Smooth muscle cell (in vitro differentiated cells): ENCODE measurements around the gene CHST12. TPM values are rescaled to one million over a fixed set of nuclear protein-coding genes. Genes with fewer than 3 reads are reported as not detected.

ENCODE experiments used
- DNase-seq: peaks from one replicate; lab custom pipeline; 2025; ENCODE audit not compliant: unreplicated experiment; lab: John Stamatoyannopoulos, UW
- H2AFZ ChIP-seq: fragments of 200-600 bp; sonication (generic); 2 replicates; pipeline ENCODE4 v1.6.0; 2016; ENCODE audit warnings: antibody characterized with exemption, low read depth, mild to moderate bottlenecking
- H3F3A ChIP-seq: fragments of 200-600 bp; sonication (generic); 2 replicates; pipeline ENCODE4 v1.6.0; 2017; ENCODE audit warnings: antibody characterized with exemption, low read depth
- H3K27ac ChIP-seq: fragments of 200-600 bp; sonication (generic); 2 replicates; pipeline ENCODE4 v1.5.1; 2016; ENCODE audit warnings: low read depth, mild to moderate bottlenecking
- H3K27me3 ChIP-seq: fragments of 200-600 bp; sonication (generic); 2 replicates; pipeline ENCODE4 v1.6.1; 2016; ENCODE audit warnings: low read depth, mild to moderate bottlenecking
- H3K36me3 ChIP-seq: fragments of 200-600 bp; sonication (generic); 2 replicates; pipeline ENCODE4 v1.5.1; 2016; ENCODE audit warnings: low read depth
- H3K4me1 ChIP-seq: fragments of 200-600 bp; sonication (generic); 2 replicates; pipeline ENCODE4 v1.5.1; 2016; ENCODE audit warnings: low read depth
- H3K4me2 ChIP-seq: fragments of 200-600 bp; sonication (generic); 2 replicates; pipeline ENCODE4 v1.6.0; 2016; ENCODE audit warnings: mild to moderate bottlenecking
- H3K4me3 ChIP-seq: fragments of 200-600 bp; sonication (generic); 2 replicates; pipeline ENCODE4 v1.5.1; 2016; ENCODE audit warnings: mild to moderate bottlenecking
- H3K79me2 ChIP-seq: fragments of 200-600 bp; sonication (generic); 2 replicates; pipeline ENCODE4 v1.6.0; 2016; ENCODE audit warnings: low read depth, mild to moderate bottlenecking
- H3K9ac ChIP-seq: fragments of 200-600 bp; sonication (generic); 2 replicates; pipeline ENCODE4 v1.6.0; 2016; ENCODE audit warnings: low read depth
- H3K9me3 ChIP-seq: fragments of 200-600 bp; sonication (generic); replicated peaks from 2 replicates; pipeline ENCODE4 v1.5.1; 2016; ENCODE audit warnings: low read depth
- H4K20me1 ChIP-seq: fragments of 200-600 bp; sonication (generic); 2 replicates; pipeline ENCODE4 v1.6.0; 2016; ENCODE audit warnings: low read depth
- WGBS: methylation state at CpG from one replicate; pipeline ENCODE4 v1.1.7; 2016; ENCODE audit warnings: low lambda C conversion rate; 5-methylcytosine and 5-hydroxymethylcytosine counted together
- polyA plus RNA-seq: library from polyadenylated mRNA; unstranded; fragments of >200 nt; fragmentation: Nextera tagmentation; extraction: Ambion mirVana; gene quantifications from 2 replicates; pipeline ENCODE4 v1.2.1, GENCODE V29; 2016
- total RNA-seq: library from RNA; depleted of rRNA; stranded (reverse); fragments of >200 nt; gene quantifications from 2 replicates; pipeline ENCODE4 v1.2.3, GENCODE V29; 2014
- TF ChIP-seq, protein P1 (sequence below): fragments of 200-600 bp; sonication (generic); IDR thresholded peaks from 2 replicates; pipeline ENCODE4 v1.5.1; 2017; ENCODE audit warnings: borderline replicate concordance, mild to moderate bottlenecking, antibody characterized with exemption; ENCODE audit not compliant: insufficient read depth, poor library complexity, severe bottlenecking

CHST12 gene
- total and polyA plus RNA-seq, 2 experiments from 2014 or later = 10.1 to 19.7 TPM

DNA sequence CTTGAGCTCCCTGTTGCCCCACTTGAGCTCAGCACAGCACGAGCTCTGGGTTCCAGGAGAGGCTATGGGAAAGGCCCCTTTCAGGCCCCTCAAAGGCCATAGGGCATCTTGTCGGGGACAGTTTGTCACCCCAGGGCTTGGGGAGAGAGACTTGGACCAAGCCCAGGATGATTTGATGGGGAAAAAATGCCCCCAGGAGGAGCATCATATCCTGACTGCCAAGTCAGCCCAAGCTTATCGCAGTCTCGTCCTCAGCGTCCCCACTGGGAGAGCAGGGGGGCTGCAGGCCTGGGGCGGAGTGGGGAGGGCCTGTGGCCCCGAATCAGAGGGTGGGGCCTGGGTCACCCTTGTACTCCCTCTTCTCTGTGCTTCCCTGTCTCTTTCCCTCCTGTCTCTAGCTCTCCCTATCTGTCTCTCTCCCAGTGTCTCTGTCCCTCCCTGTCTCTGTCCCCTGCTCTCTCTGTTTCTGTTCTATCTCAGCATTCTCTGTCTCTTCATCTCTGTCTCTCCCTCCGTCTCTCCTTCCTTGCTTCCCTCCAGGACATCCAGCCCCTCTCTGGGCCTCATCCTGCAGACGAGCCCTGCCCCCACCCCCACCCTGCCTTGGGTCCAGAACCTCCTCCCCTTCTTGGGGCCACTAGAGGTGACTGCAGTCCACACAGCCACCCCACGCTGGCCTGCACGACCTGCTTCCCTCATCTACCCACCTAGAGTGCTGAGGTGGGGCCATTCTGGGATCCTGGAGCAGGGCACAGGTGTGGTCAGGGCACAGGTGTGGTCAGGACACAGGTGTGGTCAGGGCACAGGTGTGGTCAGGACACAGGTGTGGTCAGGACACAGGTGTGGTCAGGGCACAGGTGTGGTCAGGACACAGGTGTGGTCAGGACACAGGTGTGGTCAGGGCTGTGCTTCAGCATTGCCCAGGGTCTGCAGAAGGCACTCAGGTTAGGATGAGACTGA, 90.1 kb downstream of the CHST12 start:
- Histone ChIP-seq H3K4me2 (peak overlapping the region; percentile 54), H3K9me3 (no peaks in the 10 kb centered on the region), H3K27me3 (no peaks in the 10 kb centered on the region), H3K4me1 (peaks cover 28% of the 10 kb centered on the region), H3F3A (no peaks in the 10 kb centered on the region), H3K9ac (no peak overlapping the region), H4K20me1 (no peaks in the 10 kb centered on the region), H2AFZ (no peak overlapping the region), H3K36me3 (no peaks in the 10 kb centered on the region), H3K79me2 (no peaks in the 10 kb centered on the region), H3K4me3 (no peak overlapping the region), H3K27ac (no peak overlapping the region)
- WGBS = 27% methylated on average over 9 of the region's 11 CpGs
- no peak for DNase-seq
- TF ChIP-seq, protein P1, sequence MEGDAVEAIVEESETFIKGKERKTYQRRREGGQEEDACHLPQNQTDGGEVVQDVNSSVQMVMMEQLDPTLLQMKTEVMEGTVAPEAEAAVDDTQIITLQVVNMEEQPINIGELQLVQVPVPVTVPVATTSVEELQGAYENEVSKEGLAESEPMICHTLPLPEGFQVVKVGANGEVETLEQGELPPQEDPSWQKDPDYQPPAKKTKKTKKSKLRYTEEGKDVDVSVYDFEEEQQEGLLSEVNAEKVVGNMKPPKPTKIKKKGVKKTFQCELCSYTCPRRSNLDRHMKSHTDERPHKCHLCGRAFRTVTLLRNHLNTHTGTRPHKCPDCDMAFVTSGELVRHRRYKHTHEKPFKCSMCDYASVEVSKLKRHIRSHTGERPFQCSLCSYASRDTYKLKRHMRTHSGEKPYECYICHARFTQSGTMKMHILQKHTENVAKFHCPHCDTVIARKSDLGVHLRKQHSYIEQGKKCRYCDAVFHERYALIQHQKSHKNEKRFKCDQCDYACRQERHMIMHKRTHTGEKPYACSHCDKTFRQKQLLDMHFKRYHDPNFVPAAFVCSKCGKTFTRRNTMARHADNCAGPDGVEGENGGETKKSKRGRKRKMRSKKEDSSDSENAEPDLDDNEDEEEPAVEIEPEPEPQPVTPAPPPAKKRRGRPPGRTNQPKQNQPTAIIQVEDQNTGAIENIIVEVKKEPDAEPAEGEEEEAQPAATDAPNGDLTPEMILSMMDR = no peak

DNA sequence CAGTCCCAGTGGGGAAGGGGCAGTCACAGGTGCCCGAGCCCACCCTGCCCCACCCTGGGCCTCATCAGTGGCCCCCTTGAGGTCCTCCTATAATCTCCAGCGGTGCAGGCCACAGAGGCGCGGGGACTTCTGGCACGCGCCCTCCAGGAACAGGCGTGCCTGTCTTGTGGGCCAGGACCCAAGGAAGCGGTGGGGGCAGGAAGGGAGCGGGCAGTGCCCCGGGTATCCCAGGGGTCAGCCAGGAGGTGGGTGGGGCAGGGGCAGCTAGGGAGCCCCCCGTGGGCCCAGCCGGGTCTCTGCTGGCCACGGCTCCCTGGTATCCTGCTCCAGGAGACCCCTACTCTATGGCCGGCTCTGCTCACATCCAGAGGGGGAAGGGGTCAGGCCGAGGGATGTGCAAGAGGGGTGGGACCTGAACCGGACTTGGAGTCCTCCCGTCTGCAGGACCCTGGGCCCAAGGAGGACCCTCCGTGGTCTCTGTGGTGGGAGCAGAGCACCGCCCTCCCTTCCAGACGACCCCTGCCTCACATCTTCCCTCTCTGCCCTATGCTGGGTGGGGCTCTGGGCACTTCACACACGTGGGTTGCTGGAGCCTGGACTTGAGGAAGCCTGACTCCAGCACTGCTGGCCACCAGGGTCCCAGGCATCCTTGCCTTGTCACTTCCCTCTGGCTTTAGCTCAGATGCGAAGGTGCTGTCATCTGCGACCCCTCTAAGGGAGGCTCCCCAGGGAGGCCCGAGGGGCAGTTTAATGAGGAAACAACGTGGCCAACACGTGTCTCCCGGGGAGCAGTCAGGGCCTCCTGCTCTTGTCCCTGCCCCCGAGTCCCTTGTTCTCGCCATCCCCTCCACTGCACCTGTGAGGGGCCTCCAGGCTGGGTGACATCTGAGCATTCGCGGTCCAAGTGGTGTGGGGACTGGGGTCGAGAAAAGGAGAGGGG, 91.0 kb downstream of the CHST12 start:
- no peak overlapping the region for H3K27ac ChIP-seq
- peaks cover 37% of the 10 kb centered on the region for H3K4me1 ChIP-seq
- TF ChIP-seq, protein P1 = no peak
- no peaks in the 10 kb centered on the region for H3K27me3 ChIP-seq
- DNase-seq = no peak
- H3K9me3 ChIP-seq = no peaks in the 10 kb centered on the region
- no peaks in the 10 kb centered on the region for H3F3A ChIP-seq
- H3K36me3 ChIP-seq = no peaks in the 10 kb centered on the region
- H3K4me2 ChIP-seq = no peak overlapping the region
- H4K20me1 ChIP-seq = no peaks in the 10 kb centered on the region
- no peaks in the 10 kb centered on the region for H3K79me2 ChIP-seq
- no peak overlapping the region for H3K9ac ChIP-seq
- no peak overlapping the region for H3K4me3 ChIP-seq
- 86% methylated on average over 18 of the region's 32 CpGs for WGBS
- H2AFZ ChIP-seq = no peak overlapping the region

DNA sequence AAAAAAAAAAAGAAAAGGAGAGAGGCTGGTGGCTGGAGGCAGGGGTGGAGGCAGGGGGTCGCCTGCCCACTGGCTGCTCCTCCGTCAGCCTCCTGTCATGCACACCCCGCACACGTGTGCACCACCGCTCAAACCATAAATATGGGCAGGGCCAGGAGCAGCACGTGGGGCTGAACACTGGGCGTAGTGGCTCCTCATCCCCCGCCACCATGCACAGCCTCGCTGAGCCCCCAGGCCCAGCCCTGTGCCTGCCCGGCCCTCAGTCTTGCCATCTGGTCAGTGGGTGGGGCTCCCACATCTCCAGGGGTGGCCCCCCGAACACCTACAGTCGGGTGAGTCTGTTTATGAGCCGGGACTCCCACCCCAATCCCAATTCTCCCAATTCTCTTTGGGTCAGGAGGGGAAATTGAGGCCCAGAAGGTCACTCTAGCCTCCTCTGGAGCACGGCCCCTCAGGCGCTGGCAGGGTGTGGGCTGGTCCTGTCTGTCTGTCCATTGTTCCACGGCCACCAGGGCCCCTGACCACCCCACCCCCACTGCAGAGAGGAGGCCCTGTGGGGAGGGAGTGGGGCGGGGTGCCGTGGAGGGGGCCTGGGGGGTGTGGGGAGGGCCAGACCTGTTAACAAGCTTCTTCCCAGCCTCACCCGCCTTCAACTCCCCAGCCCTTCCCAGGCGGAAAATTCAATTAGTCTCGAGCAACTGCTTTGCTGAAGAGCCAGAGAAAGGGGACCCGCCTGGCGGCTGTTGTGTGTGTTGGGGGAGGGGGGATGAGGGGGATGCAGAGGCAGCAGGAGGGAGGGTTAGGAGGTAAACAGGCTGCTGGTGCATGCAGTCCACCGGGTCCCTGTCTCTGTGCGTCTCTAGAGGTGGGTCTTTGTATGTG, 92.2 kb downstream of the CHST12 start:
- DNase-seq = no peak
- no peaks in the 10 kb centered on the region for H3K79me2 ChIP-seq
- 72% methylated on average over 22 of the region's 25 CpGs for whole genome bisulfite sequencing

More for the DNA sequence above, 92.2 kb downstream of the CHST12 start:
- Histone ChIP-seq H3F3A (no peaks in the 10 kb centered on the region), H3K9me3 (no peaks in the 10 kb centered on the region), H3K4me2 (no peak overlapping the region), H2AFZ (no peak overlapping the region), H3K9ac (no peak overlapping the region), H3K27ac (no peak overlapping the region), H3K4me1 (peaks cover 48% of the 10 kb centered on the region), H4K20me1 (no peaks in the 10 kb centered on the region), H3K27me3 (no peaks in the 10 kb centered on the region), H3K4me3 (no peak overlapping the region), H3K36me3 (no peaks in the 10 kb centered on the region)
- TF ChIP-seq, protein P1 = no peak
